Embryonic facial prominence (tissue), 1 donor: Measurements from ENCODE around the gene GUCA1C.

Experiments used
- DNase-seq: peaks from one replicate; pipeline ENCODE4 v3.0.0-alpha.2; 2016; ENCODE audit errors: extremely low spot score

The GUCA1C gene, protein sequence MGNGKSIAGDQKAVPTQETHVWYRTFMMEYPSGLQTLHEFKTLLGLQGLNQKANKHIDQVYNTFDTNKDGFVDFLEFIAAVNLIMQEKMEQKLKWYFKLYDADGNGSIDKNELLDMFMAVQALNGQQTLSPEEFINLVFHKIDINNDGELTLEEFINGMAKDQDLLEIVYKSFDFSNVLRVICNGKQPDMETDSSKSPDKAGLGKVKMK

DNA sequence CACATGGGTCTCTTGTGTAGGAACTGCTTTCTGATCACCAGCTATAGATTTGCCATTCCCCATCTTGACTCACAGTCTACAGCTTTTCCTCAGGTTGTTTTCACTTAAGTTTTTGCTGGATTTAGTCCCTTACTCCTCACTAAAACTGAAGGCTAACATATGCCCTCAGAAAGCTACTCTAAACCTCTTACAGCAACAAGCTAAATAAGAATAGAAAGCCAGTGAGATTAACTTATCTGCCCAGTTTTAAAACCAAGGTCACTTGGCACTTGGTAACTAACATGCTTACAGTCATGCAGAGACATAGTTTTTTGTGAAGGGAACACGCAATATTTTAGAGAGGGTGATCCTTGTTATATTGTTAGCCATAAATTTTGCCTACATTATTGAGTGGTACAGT, at the start of gene GUCA1C:
Gene GUCA1C, minus strand, starts transcription at position 180 of the 400 bp plus-strand sequence. Its CDS starts 117 bp downstream, at position 63.
- DNase-seq = no peak

DNA sequence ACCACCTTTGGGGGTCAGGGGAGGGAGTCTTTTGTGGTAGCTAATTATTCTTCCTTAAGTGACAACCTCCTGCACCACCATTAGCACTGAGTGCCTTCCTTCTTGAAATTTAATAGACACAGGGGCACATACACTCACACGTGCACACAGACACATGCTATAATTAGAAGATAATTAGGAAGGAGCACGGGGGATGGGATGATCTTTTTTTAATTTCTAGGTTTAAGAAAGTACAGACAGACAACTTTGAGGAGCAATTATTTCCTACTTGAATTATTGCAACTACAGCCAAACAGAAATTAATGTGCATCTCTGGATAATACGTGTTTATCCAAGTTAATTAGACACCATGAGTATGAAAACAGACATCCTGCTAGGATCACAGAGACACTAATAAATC, 44.8 kb upstream of the GUCA1C start:
- DNase-seq = no peak

GRCh38 chr3:108985844-108986243, 32.2 kb upstream of the GUCA1C start:
- no peak for DNase-seq

GRCh38 chr3:108983051-108983450, 29.4 kb upstream of the GUCA1C start:
- no peak for DNase-seq

DNA sequence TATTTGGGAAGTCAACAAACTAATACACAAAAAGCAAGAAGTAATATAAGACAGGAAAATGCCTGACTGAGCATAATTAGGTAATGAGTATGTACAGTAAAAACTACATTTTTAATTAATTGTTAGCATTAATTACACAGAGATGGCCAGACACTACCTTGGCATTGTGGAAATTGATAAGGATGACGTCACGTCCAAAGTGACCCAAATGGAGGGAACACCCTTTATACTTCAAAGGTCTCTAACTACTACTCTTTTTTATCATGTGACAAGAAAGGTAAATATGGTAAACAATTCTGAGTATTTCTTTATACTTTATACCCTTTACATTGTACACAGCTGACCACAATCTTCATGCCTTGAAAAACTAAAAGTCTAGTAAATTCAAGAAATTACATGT, 22.4 kb upstream of the GUCA1C start:
- DNase-seq = no peak

DNA sequence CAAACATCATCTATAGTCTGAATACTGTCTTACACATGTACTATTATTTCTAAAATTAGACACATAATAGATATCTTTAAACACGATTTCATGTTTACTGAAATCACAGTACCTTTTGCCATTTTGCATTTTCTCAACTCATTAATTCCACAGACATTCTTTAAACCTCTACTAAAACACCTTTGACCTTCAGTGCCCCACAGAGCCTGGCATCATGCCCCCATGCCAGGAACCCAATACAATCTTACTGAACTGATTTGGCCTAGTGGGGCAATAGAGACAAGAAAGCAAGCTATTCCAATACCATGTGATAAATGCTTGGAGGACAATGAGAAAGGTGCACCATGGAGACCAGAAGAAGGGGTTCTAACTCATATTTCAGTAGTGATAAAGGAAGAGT, 19.3 kb upstream of the GUCA1C start:
- no peak for DNase-seq

DNA sequence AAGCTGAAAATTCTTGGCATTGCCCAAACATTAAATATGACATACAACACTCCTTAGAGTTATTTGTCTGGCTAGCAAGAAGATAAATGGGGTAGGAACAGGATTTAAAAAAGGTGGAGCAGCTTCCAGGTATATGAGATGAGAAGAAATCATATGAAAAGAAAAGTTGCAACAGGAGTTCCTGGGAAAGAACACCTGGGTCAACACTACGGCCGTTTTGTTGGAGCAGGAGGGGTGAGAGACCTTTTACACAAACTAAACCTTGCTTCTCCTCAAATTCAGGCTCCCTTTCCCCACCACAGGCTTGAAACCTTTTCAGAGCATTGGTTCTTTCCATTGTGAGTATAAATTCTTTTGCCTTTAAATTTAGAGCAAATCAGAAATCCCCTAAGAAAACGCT, 18.8 kb upstream of the GUCA1C start:
- no peak for DNase-seq

- DNase-seq = no peak
Observed at GRCh38 chr3:108970561-108970960, 16.9 kb upstream of the GUCA1C start.

DNA sequence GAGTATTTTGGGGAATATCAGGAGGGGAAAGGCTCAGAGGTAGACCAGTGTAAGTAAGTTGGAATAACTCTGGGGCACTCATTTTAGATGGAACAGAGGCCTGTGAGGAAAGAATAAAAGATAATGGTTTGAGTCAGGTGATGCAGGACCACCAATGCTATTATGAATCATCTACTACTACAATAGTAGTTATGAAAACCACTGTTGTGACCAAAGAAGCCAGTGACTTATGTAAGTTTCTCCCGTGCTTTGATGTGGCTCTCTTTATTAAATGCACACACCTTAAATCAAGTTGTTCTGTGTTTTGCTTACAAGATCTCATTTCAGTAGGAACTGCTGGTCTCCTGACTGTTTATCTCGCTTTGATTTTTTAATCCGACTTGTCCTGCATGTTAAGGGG, 13.1 kb upstream of the GUCA1C start:
- no peak for DNase-seq

DNA sequence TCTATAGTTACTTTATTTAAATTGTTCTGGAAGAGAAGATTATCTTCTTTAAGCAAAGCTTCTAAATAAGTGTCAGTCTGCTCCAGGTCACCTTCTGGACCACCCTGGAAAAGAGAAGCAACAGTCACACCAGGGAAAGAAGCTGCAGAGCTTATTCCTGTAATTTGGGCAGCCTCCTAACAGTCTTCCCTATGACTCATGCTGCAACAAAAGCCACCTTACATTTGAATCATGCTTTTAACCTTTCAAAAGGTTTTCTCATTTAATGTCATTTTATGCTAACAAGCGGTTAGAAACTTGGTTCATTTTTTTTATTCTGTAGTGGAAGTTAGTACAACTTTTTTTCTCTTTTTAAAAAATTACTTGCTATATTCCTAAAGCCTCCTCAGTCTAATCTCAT, 5.3 kb upstream of the GUCA1C start:
- no peak for DNase-seq

- DNase-seq = no peak
Observed at GRCh38 chr3:108953210-108953609, 469 bp downstream of the GUCA1C start.

DNA sequence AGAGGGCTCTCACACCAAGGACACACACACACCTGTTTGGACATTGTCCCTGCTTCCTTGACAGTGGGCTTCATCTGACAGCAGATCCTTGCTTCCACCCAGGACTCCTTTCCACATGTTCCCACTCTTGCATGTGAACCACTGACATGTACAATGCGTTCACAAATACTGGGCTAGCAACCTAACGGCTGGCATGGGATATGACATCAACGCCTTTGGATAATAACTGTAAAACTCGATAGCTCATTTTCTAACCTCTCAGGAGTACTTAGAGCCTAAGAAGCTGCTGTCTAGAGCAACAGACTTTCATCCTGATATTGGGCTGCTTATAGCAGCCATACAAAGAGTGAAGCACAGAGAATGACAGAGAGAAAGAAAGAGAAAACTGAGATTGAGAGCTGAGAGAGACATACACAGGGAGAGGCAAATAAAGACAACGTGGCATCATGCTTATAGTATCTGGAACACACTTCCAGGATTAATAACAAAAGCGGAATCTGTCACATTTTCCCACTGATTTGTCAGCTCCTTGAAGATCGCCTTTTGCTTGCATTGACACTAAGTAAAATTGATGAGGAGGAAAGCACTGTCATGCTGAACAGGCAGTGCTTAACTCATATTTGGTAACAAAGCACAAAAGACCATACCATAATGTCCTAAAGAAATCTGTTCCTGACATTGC, 1.7 kb downstream of the GUCA1C start:
- no peak for DNase-seq

- no peak for DNase-seq
Observed at GRCh38 chr3:108947855-108948254, 5.8 kb downstream of the GUCA1C start.

- no peak for DNase-seq
Observed at GRCh38 chr3:108946292-108947285, 7.1 kb downstream of the GUCA1C start.

DNA sequence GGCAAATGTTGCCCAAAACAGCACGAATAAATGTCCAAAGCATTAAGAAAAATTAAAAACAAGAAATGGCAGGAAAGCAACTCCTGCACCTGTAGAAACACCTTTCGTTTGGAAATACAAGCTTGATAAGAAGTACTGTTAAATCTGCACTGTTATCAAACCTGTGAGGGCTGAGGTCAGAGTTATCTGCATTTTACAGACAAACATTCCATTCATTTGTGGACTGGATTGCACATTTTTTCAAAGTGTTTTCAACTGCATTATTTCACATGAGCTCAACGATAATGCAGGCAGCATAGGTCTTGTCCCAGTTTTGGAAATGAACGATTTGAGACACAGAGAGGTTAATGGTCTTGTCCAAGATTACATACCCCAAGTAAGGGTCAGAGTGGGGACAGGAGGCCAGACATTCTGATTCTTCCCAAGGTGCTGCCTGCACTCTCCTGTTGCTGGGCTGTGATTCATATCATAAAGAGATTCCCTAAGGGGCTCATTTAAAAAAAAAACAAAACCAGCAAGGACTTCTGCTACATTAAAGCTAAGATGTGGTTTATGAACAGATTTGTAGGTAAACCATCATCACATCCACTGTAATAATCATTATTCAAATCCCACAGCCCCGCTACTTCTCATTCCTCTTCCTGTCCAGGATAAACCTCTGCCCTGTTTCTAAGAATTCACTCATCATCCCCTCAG, 13.0 kb downstream of the GUCA1C start:
- no peak for DNase-seq

GRCh38 chr3:108940166-108940565, 13.5 kb downstream of the GUCA1C start:
- no peak for DNase-seq

- DNase-seq = no peak
Observed at GRCh38 chr3:108936924-108937689, 16.6 kb downstream of the GUCA1C start.

DNA sequence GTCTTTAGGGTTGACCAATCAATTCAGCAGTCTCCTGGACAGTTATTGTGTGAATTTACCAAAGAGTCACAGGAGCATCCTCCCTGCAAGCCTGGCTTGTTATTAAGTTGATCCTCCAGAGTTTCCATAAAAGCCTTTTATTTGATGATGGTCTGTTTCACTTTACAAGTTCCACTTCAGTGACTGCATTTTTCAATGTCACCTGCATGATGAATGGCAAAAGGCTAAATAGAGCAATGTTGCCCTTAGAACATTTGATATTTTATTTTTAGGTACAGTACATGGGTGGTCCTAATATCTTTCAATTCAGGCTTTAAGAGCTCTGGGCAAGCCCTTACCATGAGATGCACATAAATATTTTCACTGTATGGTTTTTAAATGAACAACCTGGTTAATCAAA, 22.6 kb downstream of the GUCA1C start:
- no peak for DNase-seq

- DNase-seq = no peak
Observed at GRCh38 chr3:108918866-108919265, 34.8 kb downstream of the GUCA1C start.

DNA sequence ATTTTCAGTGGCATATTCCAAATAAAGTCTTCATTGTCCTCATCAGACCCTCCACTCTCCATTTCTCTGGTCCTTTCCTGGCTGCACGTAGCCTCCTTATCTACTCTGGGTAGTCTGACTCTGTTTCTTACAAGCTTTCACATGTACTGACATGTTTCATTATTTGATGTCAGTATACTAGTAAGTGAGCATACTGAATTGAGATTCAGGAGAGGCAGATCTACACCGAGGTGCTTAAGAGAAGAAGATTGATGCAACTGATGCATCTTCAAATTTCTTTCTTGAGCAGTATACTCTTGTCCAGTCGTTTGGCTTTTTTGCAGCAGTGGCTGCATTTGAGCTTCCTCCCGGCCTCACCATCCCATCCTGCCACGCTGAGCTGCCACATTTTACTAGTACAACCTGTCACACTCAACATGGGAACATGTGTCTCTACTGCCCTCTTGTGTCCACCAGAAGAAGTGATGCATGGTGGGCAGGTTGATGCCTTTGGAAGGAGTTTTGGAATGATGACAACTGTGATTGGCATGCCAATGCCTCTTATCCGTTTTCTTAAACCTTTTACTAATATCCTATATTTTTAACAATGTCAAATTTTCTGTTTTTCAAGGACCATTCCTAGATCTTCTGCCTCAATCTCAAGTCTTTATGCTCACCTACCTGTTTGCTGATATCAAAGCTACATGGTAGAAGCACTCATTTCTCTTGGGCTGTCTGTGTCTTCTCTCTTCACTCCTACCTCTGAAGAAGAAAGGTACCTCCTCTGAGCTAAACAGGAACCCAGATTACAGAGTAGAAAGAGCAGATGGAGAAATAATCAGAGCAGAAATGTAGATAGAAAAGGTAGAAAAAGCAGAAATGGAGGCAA, 38.7 kb downstream of the GUCA1C start:
- DNase-seq = peak; percentile 42
